ENCODE measurements around the gene LIPM.
A peak's percentile ranks its signal among the peaks of the same experiment; 100 is the strongest.

The LIPM gene

DNA sequence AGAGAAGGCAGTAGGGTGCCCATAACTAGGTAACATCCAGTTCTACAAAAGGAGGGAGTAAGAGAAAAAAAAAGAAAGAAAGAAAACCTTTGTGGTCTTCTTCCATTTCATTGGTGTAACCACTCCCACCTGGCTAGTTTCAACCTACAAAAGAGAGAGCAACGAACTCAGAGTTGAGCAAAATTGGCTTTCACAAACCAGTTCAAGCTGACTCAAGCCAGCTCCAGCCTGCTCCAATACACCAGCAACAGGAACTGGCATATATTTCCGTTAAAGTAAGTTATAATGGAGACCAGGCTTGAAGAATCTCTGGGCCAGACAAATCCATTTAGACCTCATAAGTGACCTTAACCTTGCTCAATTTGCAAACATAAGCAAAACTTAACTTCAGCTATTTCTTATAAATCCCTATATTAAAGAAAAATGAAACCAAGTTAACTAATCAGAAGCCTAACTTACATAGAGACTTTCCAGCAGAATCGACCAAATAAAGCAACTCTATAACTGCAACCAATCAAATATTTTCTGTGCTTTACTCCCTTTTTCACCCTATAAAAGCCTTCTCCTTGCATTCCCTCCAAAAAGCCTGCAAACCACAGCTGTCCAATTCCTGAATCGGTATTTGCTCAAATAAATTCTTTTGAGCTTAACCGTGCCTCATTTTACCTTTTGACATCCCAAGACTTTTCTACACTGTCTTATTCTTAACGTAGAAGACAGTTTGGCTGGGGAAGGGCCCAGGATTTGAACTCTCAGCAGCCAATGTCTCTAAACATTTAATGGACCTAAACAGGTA is 39.0 kb downstream of the LIPM start:
- ATAC-seq: peak; percentile 55 to 69

DNA sequence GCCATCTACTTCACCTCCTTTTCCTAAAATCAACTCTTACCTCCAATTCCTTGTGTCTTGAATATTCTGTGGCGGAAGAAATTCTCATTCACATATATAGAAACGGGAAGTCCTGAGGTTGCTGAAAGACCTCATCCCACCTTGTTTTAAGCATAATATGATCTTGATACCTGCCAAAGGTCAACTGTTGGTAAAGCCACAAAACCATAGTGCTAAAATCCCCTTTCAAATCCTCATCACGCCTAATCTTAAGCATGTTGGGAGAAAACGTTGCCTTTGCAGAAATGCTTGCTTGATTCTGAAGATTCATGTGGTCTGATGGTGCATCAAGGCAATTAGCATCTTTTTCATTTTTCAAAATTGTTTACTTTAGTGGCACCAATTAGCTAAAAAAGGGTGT is 40.6 kb downstream of the LIPM start:
- no peak for ATAC-seq

DNA sequence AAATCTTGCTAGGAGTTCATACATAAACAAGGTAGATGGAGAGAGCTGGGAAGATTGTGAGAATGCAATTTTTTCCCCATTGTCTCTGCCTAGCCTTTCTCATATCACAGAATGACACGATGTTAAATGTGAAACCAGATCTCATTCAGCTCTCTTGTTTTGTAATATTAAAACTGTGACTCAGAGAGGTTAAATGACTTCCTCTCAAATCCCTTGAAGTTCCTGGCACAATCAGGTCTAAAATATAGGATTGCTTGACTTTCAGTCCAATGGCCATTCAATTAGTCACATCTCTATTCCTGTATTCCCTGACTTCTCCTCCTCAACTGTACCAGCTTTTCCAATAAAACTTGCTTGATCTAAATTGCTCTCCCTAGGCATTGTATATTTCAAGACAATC is 46.0 kb downstream of the LIPM start:
- ATAC-seq: peak; percentile 78 to 79

DNA sequence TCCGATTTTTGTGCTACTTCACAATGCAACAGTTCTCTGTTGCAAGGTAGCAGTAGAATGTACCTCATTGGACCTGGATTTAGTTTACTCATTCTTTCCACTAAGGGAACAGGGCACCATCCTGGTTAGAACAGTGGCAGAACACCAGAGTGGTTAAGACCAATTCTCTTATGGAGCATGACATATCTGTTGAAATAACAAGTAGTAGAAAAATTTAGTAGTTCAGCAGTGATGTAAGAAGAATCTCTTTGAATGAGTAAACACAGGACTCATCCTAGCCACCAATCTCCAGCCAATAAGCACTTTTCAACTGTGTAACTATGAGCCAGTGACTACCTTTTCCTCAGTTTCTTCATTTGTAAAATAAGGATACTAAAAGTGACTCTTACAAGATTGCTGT is 46.7 kb downstream of the LIPM start:
- ATAC-seq: peak; percentile 79

DNA sequence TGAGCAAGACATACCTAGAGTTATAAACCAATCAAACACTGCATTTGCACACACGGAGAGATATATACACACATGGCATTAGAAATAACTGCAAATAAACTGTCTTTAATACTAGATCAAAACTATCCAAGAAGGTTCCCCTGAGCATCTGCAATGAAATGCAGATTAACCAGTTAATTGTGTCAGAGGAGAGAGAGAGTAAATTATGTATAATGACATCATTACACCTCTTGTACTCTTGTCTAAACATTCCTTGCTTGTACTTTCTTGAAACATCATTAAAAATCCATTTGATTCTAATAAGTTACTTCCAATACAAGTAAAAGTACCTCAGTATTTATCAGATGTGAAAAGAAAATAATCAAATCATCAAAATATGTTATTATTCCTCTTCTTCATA is 48.2 kb downstream of the LIPM start:
- ATAC-seq: no peak

DNA sequence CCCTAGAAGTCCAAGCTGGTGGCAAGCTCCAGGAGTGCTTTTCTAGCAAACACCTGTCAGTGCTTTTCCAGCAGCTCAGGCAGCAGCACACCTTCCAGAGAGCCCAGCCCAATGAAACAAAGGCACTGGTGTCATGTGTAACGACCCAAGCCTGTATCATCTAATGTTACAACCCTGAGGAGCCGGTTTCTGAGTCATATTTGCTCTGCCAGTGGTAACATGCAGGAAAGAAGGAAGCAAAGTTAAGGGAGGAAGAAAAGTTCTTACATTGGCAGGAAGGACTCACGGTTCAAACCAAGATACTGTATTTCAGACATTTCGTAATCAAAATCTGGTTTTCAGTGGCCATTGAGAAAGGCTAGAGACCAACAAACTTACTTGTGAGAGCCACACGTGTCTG is 49.2 kb downstream of the LIPM start, which contains the start of gene ANKRD22:
Gene ANKRD22 (minus strand): TSS at position 139 of the 400 bp plus-strand sequence. CDS start 237 bp downstream, outside the sequence.
- ATAC-seq: no peak

DNA sequence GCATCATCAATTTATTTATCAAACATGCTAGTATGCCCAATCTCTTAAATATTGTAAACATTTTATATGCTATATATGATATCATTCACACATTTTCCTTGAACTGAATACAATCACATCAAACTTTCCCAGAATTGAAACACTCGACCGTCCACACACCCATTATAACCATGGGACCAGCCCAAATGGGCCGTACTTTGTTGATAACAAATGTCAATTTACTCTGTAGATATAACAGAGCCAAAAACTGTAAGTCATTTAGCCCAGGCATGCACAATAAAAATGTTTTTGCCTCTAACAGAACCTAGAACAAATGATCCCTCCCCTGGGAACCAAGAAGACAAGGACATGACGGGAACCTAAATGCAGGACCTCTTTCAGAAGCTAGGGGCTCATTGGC is 49.8 kb downstream of the LIPM start:
- ATAC-seq: no peak

DNA sequence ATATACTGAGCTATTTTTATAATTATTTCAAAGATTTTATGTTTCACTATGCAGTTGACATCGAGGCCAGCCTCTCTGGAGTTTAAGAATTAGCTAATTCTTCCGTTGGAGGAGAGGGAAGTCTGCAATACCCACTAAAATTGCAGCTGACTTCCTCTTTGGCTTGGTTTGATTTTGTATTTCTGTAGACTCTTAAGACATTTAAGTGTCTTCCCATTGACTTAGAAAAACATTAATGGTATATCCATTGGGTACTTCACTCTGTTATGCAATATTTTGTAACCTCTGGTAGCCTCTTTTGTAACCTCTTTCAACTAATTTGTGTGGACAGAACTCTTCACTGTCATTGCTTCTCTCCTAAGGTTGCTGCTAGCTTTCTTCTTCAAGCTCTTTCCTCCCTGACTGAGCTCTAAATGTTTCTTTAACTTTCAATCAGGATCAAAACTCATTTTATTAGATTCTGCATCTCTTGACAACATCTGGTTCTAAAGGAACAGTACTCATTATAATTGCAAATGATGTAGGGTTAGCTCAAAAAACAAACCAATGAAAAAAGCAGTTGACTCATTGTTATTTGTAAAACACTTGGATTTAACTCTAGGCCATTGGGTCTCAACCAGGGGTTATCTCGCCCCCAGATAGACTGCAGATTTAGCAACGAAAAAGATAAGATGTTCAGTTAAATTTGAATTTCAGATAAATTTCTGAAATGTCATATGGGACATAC is 50.8 kb downstream of the LIPM start:
- ATAC-seq: no peak

DNA sequence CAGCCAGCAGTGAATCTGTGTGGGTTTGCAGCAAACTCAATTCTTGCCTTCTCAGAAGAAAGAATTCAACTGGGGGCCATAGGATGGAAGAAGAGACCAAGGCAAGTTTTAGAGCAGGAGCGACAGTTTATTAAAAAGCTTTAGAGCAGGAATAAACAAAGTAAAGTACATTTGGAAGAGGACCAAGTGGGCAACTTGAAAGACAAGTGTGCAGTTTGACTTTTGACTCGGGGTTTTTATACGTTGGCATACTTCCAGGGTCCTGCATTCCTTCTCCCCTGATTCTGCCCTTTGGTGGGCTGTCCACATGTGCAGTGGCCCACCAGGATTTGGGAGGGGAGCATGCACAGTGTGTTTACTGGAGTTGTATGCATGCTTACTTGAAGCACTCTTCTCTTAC is 52.2 kb downstream of the LIPM start:
- ATAC-seq: no peak

DNA sequence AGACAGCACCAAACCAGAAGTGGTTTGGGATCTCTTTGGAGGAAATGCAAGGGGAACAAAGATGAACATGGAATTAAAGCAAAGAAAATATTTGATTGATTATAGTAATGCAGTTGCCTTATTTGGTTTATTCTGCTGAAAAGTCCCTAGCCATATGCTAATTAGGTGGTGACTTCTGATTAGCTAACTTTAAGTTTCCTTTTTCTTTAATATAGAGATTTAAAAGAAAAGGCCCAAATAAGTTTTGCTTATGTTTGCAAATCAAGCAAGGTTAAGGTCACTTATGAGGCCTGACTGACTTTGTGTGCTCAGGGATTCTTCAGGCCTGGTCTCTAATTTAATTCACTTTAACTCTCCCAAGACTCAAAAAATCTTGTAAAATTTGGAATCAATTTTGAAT is 55.3 kb downstream of the LIPM start:
- peak; percentile 6 to 22 for ATAC-seq

DNA sequence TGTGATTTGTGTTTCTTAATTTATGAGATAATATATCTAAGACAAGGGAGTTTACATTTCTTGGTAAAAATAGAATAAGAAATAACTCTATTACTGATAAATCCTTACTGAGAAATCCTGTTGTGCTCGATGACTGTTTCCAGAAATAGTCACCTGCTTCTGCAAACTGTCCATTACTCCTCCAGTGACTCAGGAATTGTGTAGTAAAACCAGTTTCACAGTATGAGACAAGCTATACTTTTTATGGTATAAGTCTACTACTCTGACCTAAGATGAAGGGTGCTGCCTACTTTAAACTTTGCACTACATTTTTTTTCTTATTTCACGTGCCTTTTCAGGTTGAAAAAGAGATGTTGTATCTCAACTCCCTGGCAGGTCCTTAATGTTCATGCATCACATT is 56.0 kb downstream of the LIPM start:
- ATAC-seq: peak; percentile 90 to 92

DNA sequence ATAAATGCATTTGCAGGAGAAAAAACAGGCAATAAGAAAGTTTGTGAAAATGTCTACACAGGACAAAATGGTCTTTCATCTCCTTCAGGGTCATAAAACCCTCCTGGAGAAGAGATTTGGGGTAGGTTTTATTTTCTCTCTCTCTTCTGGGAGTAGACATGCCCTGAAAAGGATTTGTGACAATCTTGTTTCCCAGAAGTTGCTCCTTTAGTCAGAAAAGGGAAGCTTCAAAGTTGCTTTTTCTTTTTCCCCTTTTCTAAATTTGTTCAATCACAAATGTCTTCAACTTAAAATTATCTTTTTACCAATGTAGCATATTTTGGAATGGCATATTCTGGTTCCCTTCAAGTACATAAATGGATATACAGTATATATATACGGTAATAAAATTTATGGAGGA is 58.5 kb downstream of the LIPM start:
- no peak for ATAC-seq

DNA sequence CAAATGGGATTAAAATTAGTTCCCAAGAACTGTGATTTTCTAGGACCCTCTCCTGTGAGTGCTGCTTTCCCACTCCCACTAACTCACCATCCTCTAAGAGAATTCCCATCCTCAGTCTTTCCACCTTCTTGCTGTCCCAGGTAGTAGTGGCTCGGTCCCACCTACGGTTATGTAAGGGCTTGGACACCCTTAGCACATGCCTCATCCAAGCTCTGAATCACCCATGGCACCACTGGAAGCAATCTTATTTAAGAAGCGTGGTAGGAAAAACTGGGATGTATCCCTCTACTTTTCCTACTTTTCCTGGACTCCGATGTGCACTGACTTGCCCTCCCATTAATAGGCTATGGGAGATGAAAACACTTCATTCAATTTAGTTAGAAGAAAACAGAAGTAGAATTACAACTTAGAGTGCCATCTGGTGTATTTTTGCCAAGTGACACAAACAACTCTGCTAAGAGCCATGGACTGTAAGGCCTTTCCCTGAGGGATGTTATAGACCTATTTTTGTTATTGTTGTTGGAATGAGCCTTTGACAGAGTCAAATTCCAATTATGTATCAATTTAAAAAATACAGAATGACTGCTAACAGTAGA is 62.8 kb downstream of the LIPM start:
- no peak for ATAC-seq

DNA sequence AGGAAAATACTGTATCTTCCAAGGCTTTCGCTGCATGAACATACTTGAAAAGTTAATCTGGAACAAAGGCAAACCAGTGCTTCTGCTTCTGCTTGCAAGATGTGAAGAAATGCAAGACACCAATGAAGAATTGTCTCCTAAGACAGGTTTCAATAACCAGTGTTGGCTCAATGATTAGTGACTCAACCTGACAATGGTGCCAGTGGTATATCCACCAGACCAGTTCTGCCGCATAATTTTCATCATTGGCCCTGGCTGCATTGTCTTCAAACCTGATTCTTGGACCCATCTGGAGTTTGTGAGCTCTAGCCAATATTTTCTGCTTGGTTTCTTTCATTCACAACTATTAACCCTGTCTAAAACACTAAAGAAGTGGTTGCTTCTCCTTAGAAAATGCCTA is 63.9 kb downstream of the LIPM start:
- ATAC-seq: no peak

DNA sequence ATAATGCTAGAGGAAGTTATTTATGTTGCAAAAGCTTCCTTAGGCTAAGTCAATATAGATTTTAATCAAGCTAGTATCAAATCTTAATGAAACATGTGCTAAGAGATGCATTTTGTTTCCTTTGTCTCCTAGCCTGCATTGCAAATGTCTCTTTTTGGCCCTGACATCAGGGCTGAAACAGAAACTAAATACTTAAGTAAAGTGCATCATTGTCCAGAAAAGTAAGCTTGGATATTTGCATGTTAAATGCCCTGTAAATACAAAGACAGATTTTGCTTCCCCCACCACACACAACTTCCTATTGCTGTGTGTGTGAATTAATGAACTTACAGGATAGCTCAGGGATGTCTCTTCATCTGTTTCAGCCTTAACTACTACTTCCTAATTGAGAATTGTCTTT is 67.6 kb downstream of the LIPM start:
- ATAC-seq: no peak

All from activated CD4-positive, CD25-positive, alpha-beta regulatory T cell treated with anti-CD3 and anti-CD28 coated beads, Interleukin-2, amount 50 U/mL, for 24 hours (primary cell).